SK-N-SH (cell line): ENCODE measurements around the gene ARL2BP. TPM values are rescaled to one million over a fixed set of nuclear protein-coding genes. Genes with fewer than 3 reads are reported as not detected.

Source experiments
- CTCF ChIA-PET: fragments of 300-600, 350-600 bp; formaldehyde crosslinking; extraction: SDS; loops from one replicate; lab custom pipeline; 2021; lab: Yijun Ruan, JAX
- POLR2A ChIA-PET: fragments of 350-600 bp; sonication (Branson Sonifier 250); formaldehyde crosslinking; extraction: SDS; loops from one replicate; lab custom pipeline; 2020; ENCODE audit warnings: antibody characterized with exemption, inconsistent platforms; lab: Yijun Ruan, JAX
- DNase-seq: peaks from one replicate; pipeline ENCODE4 v3.0.0; 2012
- H2AFZ ChIP-seq: fragments of 200-600 bp; sonication (generic); 2 replicates; pipeline ENCODE4 v1.8.1; 2016; ENCODE audit warnings: antibody characterized with exemption, mild to moderate bottlenecking, low read depth
- H3F3A ChIP-seq: fragments of 200-600 bp; sonication (generic); replicated peaks from 2 replicates; pipeline ENCODE3; 2016; ENCODE audit warnings: antibody characterized with exemption, mild to moderate bottlenecking; ENCODE audit not compliant: insufficient read depth
- H3K27ac ChIP-seq, 2 experiments: fragments of 200-500 bp in 1 of 2; fragments of 200-600 bp in 1 of 2; sonication (Bioruptor generic) in 1 of 2; sonication (generic), shearing (Covaris generic) in 1 of 2; 2 replicates each; pipeline versions ENCODE4 v1.5.1 to v1.6.1; 2014 to 2016; ENCODE audit warnings: low read depth in 2 of 2, inconsistent platforms in 1 of 2, low read length in 1 of 2, mild to moderate bottlenecking in 1 of 2, mixed read lengths in 1 of 2
- H3K27me3 ChIP-seq: fragments of 200-600 bp; sonication (generic), shearing (Covaris generic); 2 replicates; pipeline ENCODE4 v1.6.1; 2016; ENCODE audit warnings: mixed run types; ENCODE audit not compliant: insufficient read depth
- H3K36me3 ChIP-seq, 2 experiments: fragments of 200-500 bp in 1 of 2; fragments of 200-600 bp in 1 of 2; sonication (Bioruptor generic) in 1 of 2; sonication (generic) in 1 of 2; replicated peaks in 1 of 2; 2 replicates each; pipeline versions ENCODE3 to v1.5.1; 2014 to 2016; ENCODE audit warnings: low read length in 1 of 2, mild to moderate bottlenecking in 1 of 2; ENCODE audit not compliant: insufficient read depth in 2 of 2, control insufficient read depth in 1 of 2
- H3K4me1 ChIP-seq, 2 experiments: fragments of 200-500 bp in 1 of 2; fragments of 200-600 bp in 1 of 2; sonication (Bioruptor generic) in 1 of 2; sonication (generic), shearing (Covaris generic) in 1 of 2; 2 replicates each; pipeline versions ENCODE4 v1.5.1 to v1.6.1; 2014 to 2016; ENCODE audit warnings: low read depth in 1 of 2, low read length in 1 of 2, mixed run types in 1 of 2; ENCODE audit not compliant: insufficient read depth in 2 of 2, control insufficient read depth in 1 of 2
- H3K4me2 ChIP-seq: fragments of 200-600 bp; sonication (generic), shearing (Covaris generic); 2 replicates; pipeline ENCODE4 v1.6.1; 2017; ENCODE audit warnings: mixed run types
- H3K4me3 ChIP-seq, 2 experiments: fragments of 200-500 bp in 1 of 2; fragments of 200-600 bp in 1 of 2; sonication (Bioruptor generic) in 1 of 2; sonication (generic), shearing (Covaris generic) in 1 of 2; 2 replicates each; pipeline versions ENCODE4 v1.5.1 to v1.8.1; 2014 to 2016; ENCODE audit warnings: low read depth in 2 of 2, inconsistent platforms in 1 of 2, low read length in 1 of 2, mild to moderate bottlenecking in 1 of 2, mixed read lengths in 1 of 2, moderate library complexity in 1 of 2
- H3K79me2 ChIP-seq: fragments of 200-600 bp; sonication (generic); 2 replicates; pipeline ENCODE4 v1.8.1; 2017; ENCODE audit warnings: mild to moderate bottlenecking; ENCODE audit not compliant: insufficient read depth
- H3K9ac ChIP-seq: fragments of 200-600 bp; sonication (generic); 2 replicates; pipeline ENCODE4 v1.6.1; 2017; ENCODE audit warnings: mixed run types
- H3K9me2 ChIP-seq: fragments of 200-600 bp; sonication (generic); 2 replicates; pipeline ENCODE4 v1.6.1; 2017; ENCODE audit warnings: mixed run types
- H3K9me3 ChIP-seq: fragments of 200-600 bp; sonication (generic); 2 replicates; pipeline ENCODE4 v1.6.1; 2017; ENCODE audit warnings: mixed run types, mild to moderate bottlenecking, moderate library complexity
- H4K20me1 ChIP-seq: fragments of 200-600 bp; sonication (generic); 2 replicates; pipeline ENCODE4 v1.6.1; 2017; ENCODE audit warnings: mild to moderate bottlenecking, mixed run types; ENCODE audit not compliant: insufficient read depth
- CTCF ChIP-seq: fragments of 200-600 bp; sonication (generic); IDR thresholded peaks from 2 replicates; pipeline ENCODE4 v1.6.1; 2017; ENCODE audit warnings: antibody characterized with exemption, mild to moderate bottlenecking, moderate library complexity
- ELF1 ChIP-seq: IDR thresholded peaks from 2 replicates; pipeline ENCODE4 v1.4.0; 2012
- EZH2phosphoT487 ChIP-seq: fragments of 200-600 bp; sonication (generic); IDR thresholded peaks from 2 replicates; pipeline ENCODE4 v1.6.1; 2017; ENCODE audit warnings: low read depth, mixed run types, mild to moderate bottlenecking, antibody characterized with exemption, moderate library complexity, borderline replicate concordance
- FOXJ3 ChIP-seq: sonication (generic); formaldehyde crosslinking; IDR thresholded peaks from 2 replicates; pipeline ENCODE4 v1.5.1; 2020; ENCODE audit warnings: mild to moderate bottlenecking, missing genetic modification reagents
- FOXM1 ChIP-seq: IDR thresholded peaks from 2 replicates; pipeline ENCODE4 v1.4.0; 2012; ENCODE audit warnings: low read depth, mild to moderate bottlenecking
- GATA2 ChIP-seq: sonication (generic); formaldehyde crosslinking; IDR thresholded peaks from 2 replicates; pipeline ENCODE4 v1.5.0; 2020; ENCODE audit warnings: mild to moderate bottlenecking, missing genetic modification reagents
- MAX ChIP-seq: IDR thresholded peaks from 2 replicates; pipeline ENCODE4 v1.4.0; 2012; ENCODE audit warnings: low read depth
- NFIC ChIP-seq: IDR thresholded peaks from 2 replicates; pipeline ENCODE4 v1.4.0; 2012; ENCODE audit warnings: borderline replicate concordance
- RAD21 ChIP-seq: IDR thresholded peaks from 2 replicates; pipeline ENCODE4 v1.6.1; 2012; ENCODE audit warnings: mild to moderate bottlenecking, low read length
- RCOR1 ChIP-seq: fragments of 150-350 bp; IDR thresholded peaks from 2 replicates; pipeline ENCODE4 v1.6.1; 2017; ENCODE audit warnings: antibody characterized with exemption, low read length
- SIN3A ChIP-seq: IDR thresholded peaks from 2 replicates; pipeline ENCODE4 v1.6.1; 2012; ENCODE audit warnings: low read depth, mild to moderate bottlenecking, low read length, moderate library complexity, borderline replicate concordance
- SMC3 ChIP-seq: IDR thresholded peaks from 2 replicates; pipeline ENCODE4 v1.6.1; 2012; ENCODE audit warnings: low read depth, low read length, improper control_type of control experiment
- TAF1 ChIP-seq: IDR thresholded peaks from 2 replicates; pipeline ENCODE4 v1.6.1; 2012; ENCODE audit warnings: low read depth, mild to moderate bottlenecking, low read length, moderate library complexity, borderline replicate concordance
- TCF12 ChIP-seq: IDR thresholded peaks from 2 replicates; pipeline ENCODE4 v1.4.0; 2012
- USF1 ChIP-seq: IDR thresholded peaks from 2 replicates; pipeline ENCODE4 v1.4.0; 2012; ENCODE audit warnings: low read depth, borderline replicate concordance
- WGBS: methylation state at CpG from one replicate; pipeline ENCODE4 v1.1.6; 2017; ENCODE audit warnings: low lambda C conversion rate; 5-methylcytosine and 5-hydroxymethylcytosine counted together
- polyA plus RNA-seq, 3 experiments: library from polyadenylated mRNA; depleted of rRNA; stranded (reverse); fragments of >200 nt; gene quantifications; 2 replicates each; pipeline ENCODE4 v1.2.3, GENCODE V29; 2012
- TF ChIP-seq, protein P1 (sequence below): fragments of 150-350 bp; IDR thresholded peaks from 2 replicates; pipeline ENCODE4 v1.6.1; 2016; ENCODE audit warnings: mild to moderate bottlenecking, low read depth, low read length
- TF ChIP-seq, protein P2 (sequence below): fragments of 150-350 bp; IDR thresholded peaks from 2 replicates; pipeline ENCODE4 v1.6.1; 2017; ENCODE audit warnings: antibody characterized with exemption, low read length, low read depth, borderline replicate concordance
- TF ChIP-seq, protein P3 (sequence below): IDR thresholded peaks from 2 replicates; pipeline ENCODE4; 2012
- TF ChIP-seq, protein P4 (sequence below): IDR thresholded peaks from 2 replicates; pipeline ENCODE4 v1.4.0; 2012; ENCODE audit warnings: low read depth, borderline replicate concordance

ARL2BP gene
- polyA plus RNA-seq, 1 of the 3 experiments (the other 2 are of a cell fraction), result 61.8 TPM

DNA sequence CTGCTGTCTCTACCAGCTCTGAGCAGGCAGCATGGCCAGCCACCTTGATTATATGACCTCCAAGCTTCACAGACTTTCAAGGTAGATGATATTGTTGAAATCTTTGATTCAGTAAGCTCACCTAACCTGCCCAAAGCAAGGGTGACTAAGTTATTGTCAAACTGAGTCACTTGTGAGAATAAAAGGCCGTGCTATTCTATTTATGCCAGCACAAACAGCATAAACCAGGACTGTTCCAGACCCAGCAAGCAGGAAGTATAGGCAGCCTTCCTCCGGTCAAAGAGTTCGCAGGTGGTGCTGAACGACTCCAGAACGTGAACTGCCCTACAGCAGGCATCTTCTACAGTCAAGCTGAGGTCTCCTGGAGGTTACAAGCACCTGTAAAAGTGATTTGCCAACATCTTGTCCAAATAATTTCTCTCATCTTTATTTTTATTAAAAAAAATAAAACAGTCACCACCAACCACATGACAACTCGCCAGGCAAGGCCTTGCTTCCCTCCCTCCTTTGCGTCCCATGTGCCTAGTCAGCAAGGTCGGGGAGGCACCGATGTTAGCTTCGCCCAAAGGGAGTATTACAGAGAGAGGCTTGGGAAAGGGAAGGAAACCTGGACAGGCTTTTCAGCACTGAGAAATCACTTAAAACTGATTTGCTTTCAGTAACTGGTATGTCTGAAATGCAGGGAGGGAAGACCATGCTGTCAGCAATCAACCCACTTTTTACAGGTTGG is 10.8 kb downstream of the ARL2BP start:
- Histone ChIP-seq H4K20me1 (no peaks in the 10 kb centered on the region), H3K4me1 (peaks cover 0 to 8% of the 10 kb centered on the region in 2 experiments; a peak in 2 of 4 replicates), H3K36me3 (peaks cover 15 to 21% of the 10 kb centered on the region in 2 experiments), H3K9me2 (no peaks in the 10 kb centered on the region), H2AFZ (no peak overlapping the region), H3K79me2 (no peaks in the 10 kb centered on the region), H3K4me2 (no peak overlapping the region), H3K4me3 (no peak overlapping the region), H3K27me3 (no peaks in the 10 kb centered on the region), H3F3A (peaks cover 2% of the 10 kb centered on the region), H3K27ac (no peak overlapping the region), H3K9me3 (no peaks in the 10 kb centered on the region), H3K9ac (no peak overlapping the region)
- ChIA-PET POLR2A (interaction anchor here (1.5 kb wide), 1 partner anchor 11 kb away, joined by 7 read pairs; the partner anchor contains the start of gene ARL2BP), CTCF (interaction anchor here (1.9 kb wide), 1 partner anchor 16 kb away, joined by 4 read pairs; no protein-coding TSS in a partner anchor)
- TF ChIP-seq, protein P1, sequence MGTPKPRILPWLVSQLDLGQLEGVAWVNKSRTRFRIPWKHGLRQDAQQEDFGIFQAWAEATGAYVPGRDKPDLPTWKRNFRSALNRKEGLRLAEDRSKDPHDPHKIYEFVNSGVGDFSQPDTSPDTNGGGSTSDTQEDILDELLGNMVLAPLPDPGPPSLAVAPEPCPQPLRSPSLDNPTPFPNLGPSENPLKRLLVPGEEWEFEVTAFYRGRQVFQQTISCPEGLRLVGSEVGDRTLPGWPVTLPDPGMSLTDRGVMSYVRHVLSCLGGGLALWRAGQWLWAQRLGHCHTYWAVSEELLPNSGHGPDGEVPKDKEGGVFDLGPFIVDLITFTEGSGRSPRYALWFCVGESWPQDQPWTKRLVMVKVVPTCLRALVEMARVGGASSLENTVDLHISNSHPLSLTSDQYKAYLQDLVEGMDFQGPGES, result no peak
- TF ChIP-seq USF1 (no peak), GATA2 (CRISPR knock-in tag) (no peak), MAX (no peak), SMC3 (no peak), TCF12 (no peak), SIN3A (no peak), FOXM1 (no peak), RAD21 (no peak), ELF1 (no peak), NFIC (no peak), CTCF (no peak), EZH2phosphoT487 (no peak), TAF1 (no peak), FOXJ3 (CRISPR knock-in tag) (no peak), RCOR1 (no peak)
- TF ChIP-seq, protein P2, sequence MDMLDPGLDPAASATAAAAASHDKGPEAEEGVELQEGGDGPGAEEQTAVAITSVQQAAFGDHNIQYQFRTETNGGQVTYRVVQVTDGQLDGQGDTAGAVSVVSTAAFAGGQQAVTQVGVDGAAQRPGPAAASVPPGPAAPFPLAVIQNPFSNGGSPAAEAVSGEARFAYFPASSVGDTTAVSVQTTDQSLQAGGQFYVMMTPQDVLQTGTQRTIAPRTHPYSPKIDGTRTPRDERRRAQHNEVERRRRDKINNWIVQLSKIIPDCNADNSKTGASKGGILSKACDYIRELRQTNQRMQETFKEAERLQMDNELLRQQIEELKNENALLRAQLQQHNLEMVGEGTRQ, result no peak
- TF ChIP-seq, protein P3, sequence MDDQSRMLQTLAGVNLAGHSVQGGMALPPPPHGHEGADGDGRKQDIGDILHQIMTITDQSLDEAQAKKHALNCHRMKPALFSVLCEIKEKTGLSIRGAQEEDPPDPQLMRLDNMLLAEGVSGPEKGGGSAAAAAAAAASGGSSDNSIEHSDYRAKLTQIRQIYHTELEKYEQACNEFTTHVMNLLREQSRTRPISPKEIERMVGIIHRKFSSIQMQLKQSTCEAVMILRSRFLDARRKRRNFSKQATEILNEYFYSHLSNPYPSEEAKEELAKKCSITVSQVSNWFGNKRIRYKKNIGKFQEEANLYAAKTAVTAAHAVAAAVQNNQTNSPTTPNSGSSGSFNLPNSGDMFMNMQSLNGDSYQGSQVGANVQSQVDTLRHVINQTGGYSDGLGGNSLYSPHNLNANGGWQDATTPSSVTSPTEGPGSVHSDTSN, result no peak
- TF ChIP-seq, protein P4, sequence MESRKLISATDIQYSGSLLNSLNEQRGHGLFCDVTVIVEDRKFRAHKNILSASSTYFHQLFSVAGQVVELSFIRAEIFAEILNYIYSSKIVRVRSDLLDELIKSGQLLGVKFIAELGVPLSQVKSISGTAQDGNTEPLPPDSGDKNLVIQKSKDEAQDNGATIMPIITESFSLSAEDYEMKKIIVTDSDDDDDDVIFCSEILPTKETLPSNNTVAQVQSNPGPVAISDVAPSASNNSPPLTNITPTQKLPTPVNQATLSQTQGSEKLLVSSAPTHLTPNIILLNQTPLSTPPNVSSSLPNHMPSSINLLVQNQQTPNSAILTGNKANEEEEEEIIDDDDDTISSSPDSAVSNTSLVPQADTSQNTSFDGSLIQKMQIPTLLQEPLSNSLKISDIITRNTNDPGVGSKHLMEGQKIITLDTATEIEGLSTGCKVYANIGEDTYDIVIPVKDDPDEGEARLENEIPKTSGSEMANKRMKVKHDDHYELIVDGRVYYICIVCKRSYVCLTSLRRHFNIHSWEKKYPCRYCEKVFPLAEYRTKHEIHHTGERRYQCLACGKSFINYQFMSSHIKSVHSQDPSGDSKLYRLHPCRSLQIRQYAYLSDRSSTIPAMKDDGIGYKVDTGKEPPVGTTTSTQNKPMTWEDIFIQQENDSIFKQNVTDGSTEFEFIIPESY, result no peak
- no peak for DNase-seq
- WGBS, result 95% methylated on average over 10 of the region's 10 CpGs
